ENCODE results near the gene NAP1L1.

The NAP1L1 gene

DNA sequence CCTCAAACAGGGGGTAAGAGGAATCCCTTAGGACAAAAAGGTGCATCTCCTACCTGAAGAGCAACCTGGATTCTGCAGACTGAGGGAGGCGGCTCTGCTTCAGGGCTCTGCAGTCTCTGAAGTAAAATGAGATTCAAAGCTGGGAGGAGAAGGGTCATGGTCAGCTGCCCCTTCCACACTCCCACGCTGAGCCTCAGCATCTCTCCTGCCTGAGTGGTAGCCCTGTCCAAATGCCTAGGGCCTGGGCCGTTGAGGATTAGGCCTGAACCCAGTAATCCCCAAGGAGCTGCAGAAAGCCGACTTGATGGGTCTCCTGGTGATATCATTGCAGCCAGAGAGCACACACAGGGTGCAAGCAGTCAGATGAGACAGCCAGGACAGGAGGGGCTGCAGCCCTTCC lies 71.8 kb downstream of the NAP1L1 start:
- DNase-seq (ENCODE audit: low read depth): no peak
- TF ChIP-seq, protein P1, sequence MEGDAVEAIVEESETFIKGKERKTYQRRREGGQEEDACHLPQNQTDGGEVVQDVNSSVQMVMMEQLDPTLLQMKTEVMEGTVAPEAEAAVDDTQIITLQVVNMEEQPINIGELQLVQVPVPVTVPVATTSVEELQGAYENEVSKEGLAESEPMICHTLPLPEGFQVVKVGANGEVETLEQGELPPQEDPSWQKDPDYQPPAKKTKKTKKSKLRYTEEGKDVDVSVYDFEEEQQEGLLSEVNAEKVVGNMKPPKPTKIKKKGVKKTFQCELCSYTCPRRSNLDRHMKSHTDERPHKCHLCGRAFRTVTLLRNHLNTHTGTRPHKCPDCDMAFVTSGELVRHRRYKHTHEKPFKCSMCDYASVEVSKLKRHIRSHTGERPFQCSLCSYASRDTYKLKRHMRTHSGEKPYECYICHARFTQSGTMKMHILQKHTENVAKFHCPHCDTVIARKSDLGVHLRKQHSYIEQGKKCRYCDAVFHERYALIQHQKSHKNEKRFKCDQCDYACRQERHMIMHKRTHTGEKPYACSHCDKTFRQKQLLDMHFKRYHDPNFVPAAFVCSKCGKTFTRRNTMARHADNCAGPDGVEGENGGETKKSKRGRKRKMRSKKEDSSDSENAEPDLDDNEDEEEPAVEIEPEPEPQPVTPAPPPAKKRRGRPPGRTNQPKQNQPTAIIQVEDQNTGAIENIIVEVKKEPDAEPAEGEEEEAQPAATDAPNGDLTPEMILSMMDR (IDR thresholded peaks at IDR 0.05; ENCODE audit: low read depth, low read length, missing control alignments): no peak
- H3K4me3 ChIP-seq (ENCODE audit: low read depth, low read length): no peak overlapping the region
- in situ Hi-C loops (cut with HindIII; ENCODE audit: low sequenced_read_pairs): no loop called here

DNA sequence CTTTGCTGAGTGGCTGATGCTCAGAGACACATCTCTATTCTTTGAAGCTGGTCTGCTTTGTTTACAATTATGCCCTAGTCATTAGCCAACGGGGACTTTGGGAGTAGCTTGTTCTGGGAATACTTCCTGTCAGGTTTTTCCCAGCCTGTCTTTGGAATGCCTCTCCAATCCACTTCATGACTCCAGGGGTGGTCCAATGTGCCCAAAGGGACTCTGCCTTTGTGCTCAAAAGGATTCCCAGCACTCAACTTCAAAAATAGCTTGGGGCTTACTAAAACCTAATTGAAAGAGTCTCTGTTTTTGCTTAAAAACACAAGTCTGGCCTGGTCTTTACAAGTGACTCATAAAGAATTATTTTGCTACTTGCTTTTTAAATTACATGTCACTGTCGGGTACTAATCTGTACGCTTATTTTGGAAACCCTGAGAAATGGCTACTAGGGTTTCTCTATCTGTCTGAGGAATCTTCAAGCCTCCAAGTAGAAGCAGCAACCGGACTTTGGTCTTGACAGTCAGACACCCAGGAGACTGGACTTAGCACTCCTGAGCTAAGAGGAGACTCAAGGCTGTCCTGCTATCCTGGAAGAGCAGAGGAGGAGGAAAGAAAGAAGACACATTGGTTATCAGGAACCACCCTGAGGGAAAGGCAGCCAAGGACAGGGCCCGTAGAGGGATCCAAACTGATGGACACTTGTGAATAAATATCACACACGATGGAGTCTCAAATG lies 73.6 kb downstream of the NAP1L1 start:
- DNase-seq (ENCODE audit: low read depth): no peak
- no peak overlapping the region for H3K4me3 ChIP-seq (ENCODE audit: low read depth, low read length)
- TF ChIP-seq, protein P1 (IDR thresholded peaks at IDR 0.05; ENCODE audit: low read depth, low read length, missing control alignments): no peak
- in situ Hi-C loops (cut with HindIII; ENCODE audit: low sequenced_read_pairs): no loop called here

DNA sequence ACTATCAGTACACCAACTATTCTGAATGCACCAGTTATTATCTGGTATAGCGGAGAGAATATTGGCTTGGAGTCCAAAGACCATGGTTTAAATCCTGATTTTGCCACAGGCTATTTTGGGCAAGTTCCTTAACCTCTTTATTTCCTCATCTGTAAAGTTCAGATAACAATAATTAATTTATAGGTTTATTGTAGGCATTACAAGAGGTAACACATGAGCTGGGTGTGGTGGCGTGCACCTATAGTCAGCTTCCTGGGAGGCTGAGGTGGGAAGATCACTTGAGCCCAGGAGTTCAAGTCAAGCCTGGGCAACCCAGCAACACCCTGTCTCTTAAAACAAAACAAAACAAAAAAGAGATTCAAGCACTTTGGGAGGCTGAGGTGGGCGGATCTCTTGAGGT lies 76.1 kb downstream of the NAP1L1 start:
- in situ Hi-C loops (cut with HindIII; ENCODE audit: low sequenced_read_pairs): no loop called here
- no peak for DNase-seq (ENCODE audit: low read depth)
- H3K4me3 ChIP-seq (ENCODE audit: low read depth, low read length): no peak overlapping the region
- TF ChIP-seq, protein P1 (IDR thresholded peaks at IDR 0.05; ENCODE audit: low read depth, low read length, missing control alignments): no peak

DNA sequence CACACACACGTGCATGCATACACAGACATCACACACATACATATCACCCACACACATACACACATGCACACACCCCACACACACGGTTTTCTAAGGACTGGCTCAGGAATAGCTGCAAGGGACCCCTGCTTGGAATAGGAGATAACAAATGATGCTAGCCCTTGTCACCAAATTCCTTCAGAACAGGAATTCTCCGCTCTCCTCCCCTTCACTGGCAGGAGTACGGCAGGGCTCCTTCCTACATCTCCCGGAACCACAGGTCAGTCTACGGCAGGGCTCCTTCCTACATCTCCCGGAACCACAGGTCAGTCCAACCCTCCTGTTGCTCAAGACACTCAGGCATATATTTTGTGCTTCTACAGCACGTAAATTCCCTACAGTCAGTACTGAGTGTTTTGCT lies 76.8 kb downstream of the NAP1L1 start:
- H3K4me3 ChIP-seq (ENCODE audit: low read depth, low read length): no peak overlapping the region
- TF ChIP-seq, protein P1 (IDR thresholded peaks at IDR 0.05; ENCODE audit: low read depth, low read length, missing control alignments): no peak
- in situ Hi-C loops (cut with HindIII; ENCODE audit: low sequenced_read_pairs): no loop called here
- DNase-seq (ENCODE audit: low read depth): no peak

DNA sequence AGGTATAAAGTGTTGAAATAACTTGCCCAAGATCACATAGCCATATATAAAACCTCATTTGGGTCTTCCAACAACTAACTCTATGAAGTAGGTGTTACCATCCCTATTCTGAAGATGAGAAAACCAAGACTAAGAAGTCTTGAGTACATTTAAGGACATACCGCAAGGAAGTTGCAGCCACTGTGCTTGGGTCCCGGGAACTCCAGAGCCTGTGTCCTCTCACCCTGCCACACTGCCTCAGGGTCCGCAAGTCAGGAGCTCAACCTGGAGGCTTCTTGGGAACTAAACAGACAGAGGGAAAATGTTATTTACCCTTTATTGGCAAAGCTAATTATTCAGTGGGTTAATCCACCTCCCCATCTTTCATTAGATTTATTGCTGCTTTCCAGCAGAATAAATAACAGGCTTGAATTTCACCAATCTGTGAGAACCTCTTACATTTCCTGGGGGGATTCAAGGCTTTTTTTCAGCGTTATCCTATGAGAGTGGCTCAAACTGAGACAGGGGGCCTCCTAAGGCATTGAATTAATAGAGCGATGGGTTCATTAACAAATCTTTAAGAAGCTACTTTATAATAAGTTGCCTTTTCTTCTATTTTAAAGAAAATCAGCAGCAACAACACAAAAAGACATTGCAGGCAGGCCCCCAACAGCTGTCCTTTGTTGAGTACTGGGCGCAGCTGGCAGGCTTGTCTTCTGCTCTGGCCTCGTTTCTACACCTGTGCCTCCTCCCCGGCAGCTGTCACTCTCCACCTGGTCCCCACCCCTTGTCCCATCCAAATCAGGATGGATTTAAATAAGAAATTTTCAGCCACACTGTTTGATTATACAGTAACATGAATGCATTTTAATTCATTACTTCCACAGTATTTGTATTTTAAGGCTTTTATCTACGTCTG lies 78.2 kb downstream of the NAP1L1 start:
- TF ChIP-seq, protein P1 (IDR thresholded peaks at IDR 0.05; ENCODE audit: low read depth, low read length, missing control alignments): no peak
- H3K4me3 ChIP-seq (ENCODE audit: low read depth, low read length): no peak overlapping the region
- DNase-seq (ENCODE audit: low read depth): no peak
- in situ Hi-C loops (cut with HindIII; ENCODE audit: low sequenced_read_pairs): no loop called here

DNA sequence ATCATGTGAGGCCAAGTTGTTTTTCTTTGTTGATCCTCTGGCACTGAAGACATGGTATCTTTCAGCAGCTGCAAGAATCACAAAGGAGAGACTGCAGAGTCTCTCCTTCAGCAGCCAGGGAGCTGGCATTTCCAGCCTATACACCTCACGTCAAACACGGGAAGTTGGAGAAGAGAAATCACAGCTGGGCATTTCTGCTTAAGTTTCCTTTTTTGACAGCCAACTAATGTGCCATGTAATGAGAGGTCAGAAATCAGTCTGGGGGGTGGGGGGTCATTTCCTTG lies 81.2 kb downstream of the NAP1L1 start:
- TF ChIP-seq, protein P1 (IDR thresholded peaks at IDR 0.05; ENCODE audit: low read depth, low read length, missing control alignments): no peak
- in situ Hi-C loops (cut with HindIII; ENCODE audit: low sequenced_read_pairs): no loop called here
- DNase-seq (ENCODE audit: low read depth): no peak
- no peak overlapping the region for H3K4me3 ChIP-seq (ENCODE audit: low read depth, low read length)
